EH (cell line): ENCODE data around the gene TNFRSF9.
"Not testable (repeated sequence)": the region's sequence is repeated elsewhere in the genome, so short reads cannot be mapped to it uniquely, and the experiment has no call there.

Source experiments
- DNase-seq: peaks from one replicate; pipeline ENCODE4 v3.0.0-alpha.2; 2015; ENCODE audit warnings: low read depth

The TNFRSF9 gene

DNA sequence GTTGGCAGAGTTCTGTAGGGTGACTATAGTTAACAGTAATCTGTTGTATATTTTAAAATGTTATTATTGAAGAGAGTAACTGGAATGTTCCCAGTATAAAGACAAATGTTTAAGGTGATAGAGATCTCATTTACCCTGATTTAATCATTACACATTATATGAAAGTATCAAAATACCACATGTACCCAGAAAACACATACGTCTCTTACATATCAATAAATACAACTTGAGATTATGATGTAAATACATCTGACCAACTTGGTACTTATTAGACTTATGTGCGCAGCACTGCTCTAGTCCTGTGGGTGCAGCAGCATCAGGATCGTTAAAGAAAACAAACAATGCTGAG, 20.2 kb upstream of the TNFRSF9 start:
- DNase-seq, result no peak

DNA sequence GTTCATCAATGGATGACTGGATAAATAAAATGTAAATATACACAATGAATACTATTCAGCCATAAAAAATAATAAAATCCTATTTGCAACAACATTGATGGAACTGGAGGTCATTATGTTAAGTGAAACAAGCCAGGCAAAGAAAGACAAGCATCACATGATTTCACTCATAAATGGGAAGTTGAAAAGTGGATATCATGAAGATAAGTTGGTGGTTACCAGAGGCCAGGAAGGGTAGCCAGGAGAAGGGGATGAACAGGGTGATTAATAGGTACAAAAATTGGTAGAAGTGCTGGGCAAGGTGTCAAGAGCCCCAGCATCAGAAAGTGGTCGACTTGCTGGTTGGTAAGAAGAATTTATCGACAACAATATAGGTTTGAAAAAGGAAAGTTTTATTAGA, 19.5 kb upstream of the TNFRSF9 start:
- DNase-seq, result no peak

DNA sequence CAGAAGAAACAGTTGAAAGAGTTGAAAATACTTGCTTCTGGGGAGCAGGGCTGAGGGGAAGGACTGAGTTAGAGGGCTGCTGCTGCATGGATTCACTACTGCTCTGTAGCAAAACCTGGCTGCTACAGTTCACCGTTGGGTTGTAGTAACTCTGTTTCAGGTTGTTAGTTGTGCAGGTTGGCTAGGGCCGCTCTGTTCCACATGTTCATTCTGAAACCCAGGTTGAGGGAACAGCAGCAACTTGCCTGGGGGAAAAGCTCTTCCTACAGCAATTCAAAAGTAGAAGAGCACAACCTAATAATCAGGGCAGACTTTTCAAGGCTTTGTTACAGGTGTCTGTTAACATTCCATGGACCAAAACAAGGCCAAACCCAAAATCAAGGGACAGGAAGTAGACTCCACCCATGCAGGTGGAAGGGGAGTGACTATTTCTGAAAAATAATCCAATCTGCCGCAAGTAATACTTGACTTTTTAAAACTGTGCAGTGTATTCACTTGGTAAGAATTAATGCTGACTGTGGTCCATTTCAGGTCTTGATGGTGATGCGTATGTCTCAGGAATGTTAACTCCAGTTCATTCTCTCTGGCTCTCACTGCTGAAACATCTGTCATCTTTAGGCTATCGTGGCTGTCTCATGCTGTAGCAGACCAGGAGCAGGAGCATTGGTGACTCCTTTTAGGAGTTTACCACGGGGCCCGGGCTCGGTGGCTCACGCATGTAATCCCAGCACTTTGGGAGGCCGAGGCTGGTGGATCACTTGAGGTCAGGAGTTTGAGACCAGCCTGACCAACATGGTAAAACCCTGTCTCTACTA, 15.8 kb upstream of the TNFRSF9 start:
- peak; percentile 83 for DNase-seq

DNA sequence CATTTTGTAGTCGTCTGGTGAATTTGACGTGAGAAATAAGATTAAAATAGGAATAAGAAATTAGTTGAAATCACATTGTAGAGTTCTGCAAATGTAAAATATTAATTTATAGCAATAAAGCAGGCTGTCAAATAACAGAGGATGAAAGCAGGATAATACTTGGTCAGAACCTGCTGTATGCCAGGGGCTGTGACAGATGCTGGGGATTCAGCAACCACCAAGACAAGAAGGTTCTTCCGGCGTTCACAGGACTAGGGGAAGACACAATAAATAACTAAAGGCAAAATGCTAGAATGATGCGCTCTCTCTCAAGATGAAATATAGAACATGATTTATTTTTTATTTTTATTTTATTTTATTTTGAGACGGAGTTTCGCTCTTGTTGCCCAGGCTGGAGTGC, 14.0 kb upstream of the TNFRSF9 start:
- no peak for DNase-seq

DNA sequence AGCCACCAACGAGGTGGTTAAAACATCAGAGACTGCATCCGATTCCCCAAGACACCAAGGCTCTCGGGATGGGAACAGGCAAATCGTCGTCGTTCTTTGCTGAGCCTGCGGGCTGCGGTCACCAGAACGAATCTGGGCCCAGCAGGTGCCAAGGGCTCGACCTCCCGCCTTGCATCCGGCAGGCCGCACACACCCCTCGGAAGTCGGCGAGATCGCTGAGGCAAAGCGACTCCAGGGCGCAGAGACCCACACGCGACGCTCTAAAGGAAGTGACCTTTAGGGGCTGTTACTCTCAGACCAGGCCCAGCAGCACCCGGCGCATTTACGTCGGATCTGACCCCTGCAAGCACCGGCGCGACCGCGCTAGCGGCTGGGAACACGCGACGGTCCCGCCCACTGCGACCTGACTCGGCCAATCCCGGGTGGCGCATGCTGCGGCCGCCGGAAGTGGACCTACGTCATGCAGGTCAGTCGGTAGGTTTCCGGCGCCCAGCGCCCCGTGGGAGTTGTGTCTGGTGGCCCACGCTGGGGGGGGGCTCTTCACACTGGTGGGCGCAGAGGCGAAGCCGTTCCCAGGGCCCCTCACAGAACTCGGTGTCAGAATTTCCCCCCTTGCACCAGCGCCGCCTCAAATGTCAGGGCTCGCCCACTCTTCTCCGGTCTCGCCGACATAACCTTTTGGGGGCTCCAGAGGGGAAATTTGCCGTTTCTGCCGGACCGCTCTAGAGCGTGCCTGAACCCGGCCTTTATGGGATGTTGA, 13.4 kb upstream of the TNFRSF9 start:
- peak; percentile 75 for DNase-seq

DNA sequence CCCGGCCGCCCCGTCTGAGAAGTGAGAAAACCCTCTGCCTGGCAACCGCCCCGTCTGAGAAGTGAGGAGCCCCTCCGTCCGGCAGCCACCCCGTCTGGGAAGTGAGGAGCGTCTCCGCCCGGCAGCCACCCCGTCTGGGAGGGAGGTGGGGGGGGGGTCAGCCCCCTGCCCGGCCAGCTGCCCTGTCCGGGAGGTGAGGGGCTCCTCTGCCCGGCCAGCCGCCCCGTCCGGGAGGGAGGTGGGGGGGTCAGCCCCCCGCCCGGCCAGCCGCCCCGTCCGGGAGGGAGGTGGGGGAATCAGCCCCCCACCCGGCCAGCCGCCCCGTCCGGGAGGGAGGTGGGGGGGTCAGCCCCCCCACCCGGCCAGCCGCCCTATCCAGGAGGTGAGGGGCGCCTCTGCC, 12.2 kb upstream of the TNFRSF9 start:
- not testable (repeated sequence) for DNase-seq

DNA sequence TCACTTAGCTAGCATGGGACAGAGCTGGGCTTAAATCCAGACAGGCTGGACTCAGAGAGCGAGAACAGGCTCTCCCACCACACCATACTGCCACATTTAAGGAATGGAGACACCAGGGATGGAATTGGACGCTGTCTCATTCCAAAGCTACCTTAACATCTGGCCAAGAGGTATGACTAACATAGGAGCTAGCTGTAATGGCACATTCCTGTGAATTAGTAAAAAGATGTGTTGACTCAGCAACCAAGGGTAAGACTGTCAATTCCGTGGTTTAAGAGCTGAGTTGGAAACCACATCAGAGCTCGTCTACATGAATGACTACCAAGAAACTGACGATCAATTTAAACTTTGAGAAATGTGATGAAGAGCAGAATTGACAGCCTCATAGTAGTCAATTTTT, 8.3 kb upstream of the TNFRSF9 start:
- DNase-seq, result peak; percentile 81

DNA sequence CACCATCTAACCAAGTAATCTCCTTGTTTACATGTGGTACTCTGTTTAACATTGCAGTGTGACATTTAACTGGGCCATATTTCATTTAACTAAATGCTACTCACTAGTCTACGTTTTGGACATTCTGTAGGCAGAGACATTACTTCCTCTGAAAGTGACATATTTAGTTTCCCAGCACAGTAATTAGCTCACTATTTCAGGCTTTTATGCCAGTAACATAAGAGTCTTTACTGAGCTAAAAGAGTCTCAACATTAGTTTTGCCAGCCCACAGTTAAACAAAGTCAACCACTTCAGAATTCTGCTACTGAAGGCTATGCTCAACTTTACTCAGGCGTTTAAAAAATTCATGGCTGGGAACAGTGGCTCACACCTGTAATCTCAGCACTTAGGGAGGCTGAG, 2.6 kb upstream of the TNFRSF9 start:
- no peak for DNase-seq

DNA sequence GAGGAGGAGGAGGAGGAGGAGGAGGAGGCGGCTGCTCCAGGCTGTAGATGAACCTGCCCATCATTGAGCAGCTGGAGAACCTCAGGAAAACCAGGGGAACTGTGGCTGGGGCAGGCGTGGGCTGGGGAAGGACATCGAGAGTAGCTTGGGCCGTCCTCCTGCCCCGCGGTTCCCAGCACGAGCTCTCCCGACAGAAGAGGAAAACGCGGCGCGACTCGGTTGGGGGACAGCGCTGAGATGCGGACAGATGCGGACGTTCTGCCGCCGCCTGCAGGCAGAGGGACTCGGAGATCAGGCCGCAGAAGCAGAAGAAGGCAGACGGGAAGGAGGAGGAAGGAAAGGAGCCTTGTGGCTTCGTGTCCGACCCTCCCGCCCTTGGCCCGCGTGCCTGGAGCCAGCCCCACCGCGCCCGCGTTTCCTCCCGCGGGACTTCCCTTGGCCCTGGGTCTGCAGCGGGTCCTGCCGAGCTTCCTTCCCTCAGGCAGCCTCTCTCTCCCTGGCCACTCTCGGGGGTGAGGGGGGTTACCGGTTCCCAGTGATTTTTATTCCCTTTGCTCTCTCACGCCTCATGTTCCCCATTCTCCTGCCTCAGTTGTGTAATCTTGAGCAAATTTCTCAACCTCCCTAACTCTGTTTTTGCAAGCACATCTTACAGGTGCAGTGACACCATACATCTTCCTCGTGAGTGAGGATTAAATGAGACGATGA, 1.7 kb upstream of the TNFRSF9 start:
- peak; percentile 63 for DNase-seq

DNA sequence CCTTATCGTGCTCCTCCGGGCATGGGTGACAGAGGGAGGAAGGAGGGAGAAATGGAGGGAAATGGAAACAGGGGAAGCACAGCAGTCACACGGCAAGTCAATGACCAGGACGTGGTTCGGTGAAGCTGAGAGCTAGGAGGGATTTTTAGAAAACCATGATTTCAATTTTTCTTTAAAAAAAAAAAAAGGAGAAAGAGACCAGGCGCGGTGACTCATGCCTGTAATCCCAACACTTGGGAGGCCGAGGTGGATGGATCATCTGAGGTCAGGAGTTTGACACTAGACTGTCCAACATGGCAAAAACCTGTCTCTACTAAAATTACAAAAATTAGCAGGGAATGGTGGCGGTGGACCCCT, 776 bp upstream of the TNFRSF9 start:
- peak; percentile 38 for DNase-seq

DNA sequence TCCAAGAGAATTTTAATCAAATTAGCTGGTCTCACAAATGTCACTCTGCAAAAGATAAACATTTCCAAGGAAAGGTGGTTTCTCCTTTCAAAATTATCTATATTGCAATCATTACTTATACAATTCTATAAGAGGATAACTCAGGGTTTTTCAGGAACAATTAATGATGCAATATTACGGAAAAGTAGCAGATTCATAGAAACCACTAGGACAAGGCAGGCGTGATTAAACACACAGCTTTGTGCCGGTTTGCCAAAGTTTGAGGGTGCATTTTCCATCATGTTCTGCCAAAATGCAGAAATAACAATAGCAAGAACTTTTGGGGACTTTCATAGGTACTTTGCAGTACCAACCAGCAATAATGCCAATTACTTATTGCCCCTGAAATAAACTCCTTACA, 605 bp downstream of the TNFRSF9 start:
- DNase-seq, result no peak

DNA sequence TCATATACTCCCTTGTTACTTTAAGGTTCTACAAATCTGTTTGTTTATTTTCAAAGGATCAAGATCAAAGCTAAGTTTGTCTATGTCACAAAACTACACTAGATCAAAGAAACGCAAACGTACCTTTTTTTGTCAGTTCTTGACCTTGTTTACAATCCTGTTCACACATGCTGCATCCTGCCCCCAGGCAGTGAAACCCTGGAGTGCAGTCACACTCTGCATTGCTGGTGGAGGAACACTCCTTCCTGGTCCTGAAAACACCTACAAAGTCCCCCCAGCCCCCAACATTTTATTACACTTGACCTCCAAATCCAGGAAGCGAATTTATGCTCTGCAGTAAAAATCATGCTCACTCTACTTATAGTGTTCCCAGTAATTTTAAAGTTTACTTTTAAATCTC, 2.6 kb downstream of the TNFRSF9 start:
- DNase-seq, result no peak

DNA sequence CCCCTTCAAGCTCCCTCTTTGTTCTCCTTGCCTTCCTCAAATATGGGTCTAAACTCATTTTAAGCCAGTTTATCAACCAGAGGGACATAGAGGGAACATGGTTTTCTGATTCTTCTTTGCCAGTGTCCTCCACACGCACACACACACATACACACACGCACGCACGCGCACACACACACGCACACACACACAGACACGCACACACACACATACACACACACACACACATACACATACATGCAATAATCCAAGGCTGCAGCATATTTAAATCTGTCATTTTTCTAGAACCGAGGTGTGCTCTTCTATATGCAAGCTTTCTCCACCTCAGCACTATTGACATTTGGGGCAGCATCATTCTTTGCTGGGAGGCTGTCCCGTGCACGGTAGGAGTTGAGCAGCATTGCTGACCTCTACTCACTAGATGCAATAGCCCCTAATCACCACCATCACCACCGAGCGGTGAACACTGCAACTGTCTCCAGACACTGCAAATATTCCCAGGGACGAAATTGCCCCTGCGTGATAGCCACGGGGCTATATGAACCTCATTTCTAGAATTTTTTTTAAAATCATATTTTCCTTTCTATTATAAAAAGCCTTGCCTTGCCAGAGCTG, 8.0 kb downstream of the TNFRSF9 start:
- DNase-seq, result no peak

DNA sequence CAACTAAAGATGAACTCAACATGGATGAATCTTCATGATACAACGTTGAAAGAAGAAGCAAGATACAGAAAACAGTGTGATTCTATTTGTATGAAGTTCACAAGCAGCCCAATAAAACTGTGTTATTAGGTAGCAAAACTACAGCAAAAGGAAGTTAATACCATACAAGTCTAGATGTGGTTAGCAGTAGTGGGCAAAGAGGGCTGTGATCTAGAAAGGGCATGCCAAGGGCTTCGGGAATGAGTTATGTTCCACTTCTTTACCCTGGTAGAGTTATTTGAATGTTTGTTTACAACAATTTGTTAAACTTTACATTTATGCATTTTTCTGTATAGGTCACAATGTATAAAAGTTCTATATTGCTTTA, 9.2 kb downstream of the TNFRSF9 start:
- DNase-seq, result no peak

DNA sequence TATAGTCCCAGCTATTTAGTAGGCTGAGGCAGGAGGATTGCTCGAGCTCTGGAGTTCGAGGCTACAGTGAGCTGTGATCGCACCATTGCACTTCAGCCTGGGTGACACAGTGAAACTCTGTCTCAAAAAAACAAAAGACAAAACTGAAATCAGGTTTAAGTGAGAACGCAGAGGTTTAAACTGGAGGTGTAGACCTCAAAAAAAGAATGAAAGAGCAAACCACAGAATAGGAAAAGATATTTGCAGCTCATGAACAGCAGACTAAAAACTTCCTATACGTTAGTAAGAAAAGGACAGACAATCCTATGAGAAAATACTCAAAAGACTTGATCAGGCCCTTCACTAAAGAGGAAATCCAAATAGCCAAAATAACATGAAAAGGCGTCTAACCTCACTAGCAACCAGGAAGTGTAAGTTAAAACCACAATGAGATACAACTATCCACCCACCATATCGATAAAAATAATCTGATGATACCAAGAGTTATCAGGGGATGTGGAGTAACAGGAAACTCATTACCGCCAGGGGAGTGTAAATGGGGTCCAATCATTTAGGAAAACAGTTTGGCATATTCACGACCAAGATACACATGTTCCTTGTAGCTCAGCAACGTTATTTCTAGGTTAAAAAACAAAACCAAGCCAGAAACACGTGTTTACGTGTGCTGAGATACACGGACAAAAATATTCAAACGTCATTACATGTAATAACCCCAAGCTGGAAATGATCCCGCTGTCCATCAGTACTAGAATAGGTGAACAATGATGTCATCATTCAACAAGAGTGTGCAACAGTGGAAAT, 9.8 kb downstream of the TNFRSF9 start:
- DNase-seq, result no peak

DNA sequence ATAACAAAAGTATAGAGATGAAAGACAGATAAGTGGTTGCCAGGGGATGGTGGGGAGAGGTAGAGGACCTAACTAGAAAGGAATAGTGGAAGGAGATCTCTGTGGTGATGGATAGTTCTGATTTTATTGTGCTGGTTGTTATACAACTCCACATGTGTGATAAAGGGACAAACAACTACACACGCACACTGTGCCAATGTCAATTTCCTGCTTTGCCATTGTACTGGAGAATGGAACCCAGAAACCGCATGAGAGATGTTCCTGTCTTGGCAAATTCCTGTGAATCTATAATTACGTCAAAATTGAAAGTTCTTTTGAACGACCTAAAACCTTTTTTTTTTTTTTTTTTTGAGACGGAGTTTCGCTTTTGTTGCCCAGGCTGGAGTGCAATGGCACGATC, 11.0 kb downstream of the TNFRSF9 start:
- no peak for DNase-seq

DNA sequence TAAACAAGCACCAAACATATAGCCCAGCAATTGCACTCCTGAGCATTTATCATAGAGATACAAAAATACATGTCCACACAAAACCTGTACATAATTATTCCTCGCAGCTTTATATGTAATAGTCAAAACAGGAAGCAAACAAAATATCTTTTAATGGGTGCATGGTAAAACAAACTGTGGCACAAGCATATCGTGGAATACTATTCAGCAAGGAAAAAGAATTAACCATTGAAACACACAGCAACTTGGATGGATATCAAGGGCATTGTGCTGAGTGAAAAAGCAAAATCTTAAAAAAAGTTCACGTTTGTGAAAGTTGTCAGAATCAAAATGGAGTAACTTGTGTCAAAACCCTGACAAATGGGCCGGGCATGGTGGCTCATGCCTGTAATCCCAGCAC, 12.4 kb downstream of the TNFRSF9 start:
- DNase-seq, result no peak

DNA sequence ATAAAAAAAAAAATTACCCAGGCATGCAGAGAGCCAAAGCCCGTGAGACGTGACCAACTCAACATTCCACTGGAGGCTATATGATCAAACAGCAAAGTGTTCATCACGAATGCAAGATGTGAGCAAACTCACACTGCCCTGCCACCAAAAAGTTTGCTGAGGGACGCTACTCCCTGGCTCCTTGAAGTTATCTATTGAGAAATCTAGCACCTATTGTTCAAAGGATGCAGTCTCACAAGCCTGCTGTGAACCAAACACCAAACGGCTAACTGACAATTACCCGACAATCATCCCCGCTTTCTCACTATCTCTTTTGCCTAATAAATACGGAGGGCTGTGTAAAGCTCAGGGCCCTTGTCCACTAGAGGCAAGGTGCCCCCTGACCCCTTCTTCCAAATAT, 13.6 kb downstream of the TNFRSF9 start:
- DNase-seq, result not testable (repeated sequence)

DNA sequence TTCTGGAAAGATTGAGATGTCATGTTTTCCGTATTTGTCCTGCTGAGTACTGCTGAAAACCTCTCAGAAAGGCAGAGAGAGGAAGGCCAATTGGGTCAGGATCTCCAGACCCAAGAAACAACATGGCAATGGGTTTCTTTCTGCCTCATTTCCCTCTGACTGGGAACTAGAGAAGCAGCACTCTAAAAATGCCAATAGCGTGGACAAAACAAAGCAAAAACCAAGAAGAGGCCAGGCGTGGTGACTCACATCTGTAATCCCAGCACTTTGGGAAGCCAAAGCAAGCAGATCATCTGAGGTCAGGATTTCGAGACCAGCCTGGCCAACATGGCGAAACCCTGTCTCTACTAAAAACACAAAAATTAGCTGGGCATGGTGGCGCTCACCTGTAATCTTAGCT, 18.3 kb downstream of the TNFRSF9 start:
- peak; percentile 56 for DNase-seq

DNA sequence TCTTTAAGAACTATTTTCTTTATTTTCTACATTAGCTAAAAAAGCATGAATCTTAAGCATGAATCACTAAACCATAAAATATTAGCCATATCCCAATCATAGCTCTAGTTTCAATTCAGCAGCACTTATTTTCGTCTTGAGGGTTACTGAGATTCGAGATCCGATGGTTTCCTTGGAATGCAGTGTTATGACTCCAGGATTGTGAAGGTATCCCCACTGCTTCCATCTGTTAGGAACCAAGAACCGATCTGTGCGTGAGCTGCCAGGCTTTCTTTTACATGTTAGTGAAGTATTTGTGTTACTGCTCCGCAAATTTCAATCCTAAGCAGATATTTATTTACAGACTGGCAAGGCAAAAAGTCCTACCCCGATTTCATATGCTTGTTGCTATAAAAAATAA, 18.8 kb downstream of the TNFRSF9 start:
- peak; percentile 17 for DNase-seq

DNA sequence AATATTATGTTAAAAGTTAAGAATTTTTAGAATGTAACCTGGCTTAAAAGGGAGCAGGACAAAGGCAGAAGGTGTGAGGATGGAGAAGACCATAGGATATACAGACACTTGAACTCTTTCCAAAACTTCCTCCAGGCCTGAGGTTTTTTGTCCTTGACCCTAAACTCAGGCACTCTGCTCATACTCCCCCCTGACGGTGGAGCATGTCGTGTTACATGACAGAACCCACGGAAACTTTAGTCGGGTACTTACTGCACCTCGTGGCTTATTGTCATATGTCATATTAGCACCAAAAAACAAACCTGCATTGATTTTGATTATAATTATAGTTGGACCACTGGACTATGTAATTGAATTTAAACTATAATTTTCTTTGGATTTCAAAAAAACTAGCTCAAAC, 20.8 kb downstream of the TNFRSF9 start:
- DNase-seq, result no peak

DNA sequence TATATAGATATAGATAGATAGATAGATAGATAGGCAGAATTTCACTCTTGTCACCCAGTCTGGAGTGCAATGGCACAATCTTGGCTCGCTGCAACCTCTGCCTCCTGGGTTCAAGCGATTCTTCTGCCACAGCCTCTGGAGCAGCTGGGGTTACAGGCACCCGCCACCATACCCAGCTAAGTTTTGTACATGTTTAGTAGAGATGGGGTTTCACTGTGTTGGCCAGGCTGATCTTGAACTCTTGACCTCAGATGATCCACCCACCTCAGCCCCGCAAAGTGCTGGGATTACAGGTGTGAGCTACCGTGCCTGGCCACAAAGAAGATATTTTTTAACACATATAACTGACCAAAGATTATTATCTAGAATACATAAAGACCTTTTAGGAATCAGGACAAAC, 22.7 kb downstream of the TNFRSF9 start:
- DNase-seq, result not testable (repeated sequence)
